Ascending aorta (tissue), 2 donors: Measurements from ENCODE around the gene ARID2. TPM values are rescaled to one million over a fixed set of nuclear protein-coding genes. Genes with fewer than 3 reads are reported as not detected.

ENCODE experiments used
- DNase-seq, 2 donors: peaks; one replicate each; pipeline ENCODE4 v3.0.0-alpha.2; 2019; ENCODE audit warnings: low spot score in 2 of 2
- H3K27ac ChIP-seq, 2 donors: fragments of 200-600 bp; sonication (generic); one replicate each; pipeline ENCODE4 v1.5.1; 2016 to 2017; ENCODE audit warnings: mild to moderate bottlenecking in 1 of 2
- H3K27me3 ChIP-seq: fragments of 200-600 bp; sonication (generic); one replicate; pipeline ENCODE4 v1.5.1; 2017
- H3K36me3 ChIP-seq, 2 donors: fragments of 200-600 bp; sonication (generic); one replicate each; pipeline ENCODE4 v1.5.1; 2016
- H3K4me1 ChIP-seq, 2 donors: fragments of 200-600 bp; sonication (generic); one replicate each; pipeline ENCODE4 v1.5.1; 2016 to 2017; ENCODE audit warnings: mild to moderate bottlenecking in 1 of 2
- H3K4me3 ChIP-seq, 2 donors: fragments of 200-600 bp; sonication (generic); one replicate each; pipeline ENCODE4 v1.5.1; 2016 to 2017; ENCODE audit warnings: mild to moderate bottlenecking in 1 of 2
- H3K9me3 ChIP-seq, 2 donors: fragments of 200-600 bp; sonication (generic); one replicate each; pipeline ENCODE4 v1.5.1; 2016
- intact Hi-C: fragments of 100-400 bp; cut with DNase I; formaldehyde crosslinking; loops from one replicate; pipeline ENCODE4 v1.15.1; 2023
- total RNA-seq: library from RNA; depleted of rRNA; stranded (reverse); fragments of >200 nt; gene quantifications from one replicate; pipeline ENCODE4 v1.1.0, GENCODE V29; 2016
- TF ChIP-seq, protein P1 (sequence below), 3 experiments: fragments of 200-600 bp in 2 of 3; fragments of 450-650 bp in 1 of 3; sonication (generic) in 2 of 3; IDR thresholded peaks; one replicate each; pipeline ENCODE4 v1.5.1; 2016 to 2019; ENCODE audit warnings: antibody characterized with exemption in 3 of 3, mild to moderate bottlenecking in 1 of 3, moderate library complexity in 1 of 3

The ARID2 gene
- total RNA-seq, 1 donor from 2014 or later: 18.4 TPM

- intact Hi-C loops: no loop called here
- no peaks in the 10 kb centered on the region for H3K9me3 ChIP-seq
- TF ChIP-seq, protein P1, sequence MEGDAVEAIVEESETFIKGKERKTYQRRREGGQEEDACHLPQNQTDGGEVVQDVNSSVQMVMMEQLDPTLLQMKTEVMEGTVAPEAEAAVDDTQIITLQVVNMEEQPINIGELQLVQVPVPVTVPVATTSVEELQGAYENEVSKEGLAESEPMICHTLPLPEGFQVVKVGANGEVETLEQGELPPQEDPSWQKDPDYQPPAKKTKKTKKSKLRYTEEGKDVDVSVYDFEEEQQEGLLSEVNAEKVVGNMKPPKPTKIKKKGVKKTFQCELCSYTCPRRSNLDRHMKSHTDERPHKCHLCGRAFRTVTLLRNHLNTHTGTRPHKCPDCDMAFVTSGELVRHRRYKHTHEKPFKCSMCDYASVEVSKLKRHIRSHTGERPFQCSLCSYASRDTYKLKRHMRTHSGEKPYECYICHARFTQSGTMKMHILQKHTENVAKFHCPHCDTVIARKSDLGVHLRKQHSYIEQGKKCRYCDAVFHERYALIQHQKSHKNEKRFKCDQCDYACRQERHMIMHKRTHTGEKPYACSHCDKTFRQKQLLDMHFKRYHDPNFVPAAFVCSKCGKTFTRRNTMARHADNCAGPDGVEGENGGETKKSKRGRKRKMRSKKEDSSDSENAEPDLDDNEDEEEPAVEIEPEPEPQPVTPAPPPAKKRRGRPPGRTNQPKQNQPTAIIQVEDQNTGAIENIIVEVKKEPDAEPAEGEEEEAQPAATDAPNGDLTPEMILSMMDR (IDR thresholded peaks at IDR 0.05): no peak
- H3K27ac ChIP-seq: no peak overlapping the region
- peaks cover 0 to under 1% of the 10 kb centered on the region in 2 donors for H3K4me1 ChIP-seq
- no peak overlapping the region for H3K4me3 ChIP-seq
- H3K36me3 ChIP-seq: no peaks in the 10 kb centered on the region
- no peaks in the 10 kb centered on the region for H3K27me3 ChIP-seq
- DNase-seq: no peak
Measured at GRCh38 chr12:45781080-45781479, 51.6 kb downstream of the ARID2 start.

GRCh38 chr12:45785315-45785714 lies 55.8 kb downstream of the ARID2 start:
- Histone ChIP-seq H3K9me3 (no peaks in the 10 kb centered on the region), H3K27me3 (no peaks in the 10 kb centered on the region), H3K36me3 (no peaks in the 10 kb centered on the region), H3K4me1 (peaks cover 0 to 5% of the 10 kb centered on the region in 2 donors), H3K27ac (no peak overlapping the region), H3K4me3 (no peak overlapping the region)
- TF ChIP-seq, protein P1 (IDR thresholded peaks at IDR 0.05): no peak
- DNase-seq: no peak
- intact Hi-C loops: no loop called here

- DNase-seq: no peak
- TF ChIP-seq, protein P1 (IDR thresholded peaks at IDR 0.05): no peak
- no peaks in the 10 kb centered on the region for H3K36me3 ChIP-seq
- peaks cover 0 to 8% of the 10 kb centered on the region in 2 donors for H3K4me1 ChIP-seq
- no peak overlapping the region for H3K27ac ChIP-seq
- H3K27me3 ChIP-seq: no peaks in the 10 kb centered on the region
- H3K9me3 ChIP-seq: no peaks in the 10 kb centered on the region
- intact Hi-C loops: no loop called here
- H3K4me3 ChIP-seq: no peak overlapping the region
Measured at GRCh38 chr12:45789025-45789424, 59.5 kb downstream of the ARID2 start.

DNA sequence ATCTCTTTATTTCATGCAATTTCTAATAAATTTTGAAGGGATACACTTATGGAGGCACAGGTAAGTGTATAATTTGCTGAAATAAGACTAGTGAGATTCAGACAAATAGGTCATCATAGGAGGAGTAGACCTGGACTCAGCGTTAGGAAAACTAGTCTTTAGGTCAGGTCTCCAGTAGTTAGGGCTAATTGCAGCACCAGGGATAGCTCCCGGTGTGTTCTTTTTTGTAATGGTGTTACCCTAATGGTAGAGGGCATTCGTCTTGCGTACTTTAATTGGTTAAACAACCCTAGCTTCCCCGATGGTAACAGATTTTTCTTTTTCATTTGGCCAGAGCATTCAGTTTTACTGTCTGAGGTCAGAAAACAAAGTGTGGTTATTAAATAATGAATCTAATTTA lies 64.9 kb downstream of the ARID2 start:
- intact Hi-C loops: no loop called here
- H3K27ac ChIP-seq: no peak overlapping the region

DNA sequence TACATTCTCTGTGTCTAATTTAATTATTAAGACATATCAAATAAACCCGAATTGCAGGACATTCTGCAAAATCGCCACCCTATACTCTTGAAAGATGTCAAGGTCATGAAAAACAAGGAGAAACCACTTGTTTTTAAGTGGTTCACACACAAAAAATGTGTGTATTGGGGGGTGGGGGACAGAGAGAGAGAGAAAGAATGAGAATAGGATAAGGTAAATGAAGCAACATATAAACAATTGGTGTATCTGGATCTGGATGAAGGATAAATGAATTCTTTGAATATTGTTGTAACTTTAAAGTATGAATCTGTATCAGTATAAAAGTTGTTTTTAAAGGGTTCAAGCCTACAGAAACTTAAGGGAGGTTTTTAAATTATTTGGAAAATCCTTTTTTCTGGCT lies 72.1 kb downstream of the ARID2 start:
- DNase-seq: no peak
- TF ChIP-seq, protein P1 (IDR thresholded peaks at IDR 0.05): no peak
- intact Hi-C loops: no loop called here

More for the DNA sequence above, 64.9 kb downstream of the ARID2 start:
- H3K36me3 ChIP-seq: no peaks in the 10 kb centered on the region
- no peaks in the 10 kb centered on the region for H3K9me3 ChIP-seq
- DNase-seq: no peak
- no peaks in the 10 kb centered on the region for H3K27me3 ChIP-seq
- TF ChIP-seq, protein P1 (IDR thresholded peaks at IDR 0.05): no peak
- H3K4me1 ChIP-seq: peaks cover 0 to 8% of the 10 kb centered on the region in 2 donors
- H3K4me3 ChIP-seq: no peak overlapping the region

GRCh38 chr12:45803111-45803510 lies 73.6 kb downstream of the ARID2 start:
- Histone ChIP-seq H3K36me3 (no peaks in the 10 kb centered on the region), H3K27ac (no peak overlapping the region), H3K4me3 (no peak overlapping the region), H3K27me3 (no peaks in the 10 kb centered on the region), H3K9me3 (no peaks in the 10 kb centered on the region), H3K4me1 (no peaks in the 10 kb centered on the region)
- TF ChIP-seq, protein P1 (IDR thresholded peaks at IDR 0.05): no peak
- intact Hi-C loops: no loop called here
- DNase-seq: no peak

More for the DNA sequence above, 72.1 kb downstream of the ARID2 start:
- Histone ChIP-seq H3K4me1 (no peaks in the 10 kb centered on the region), H3K27ac (no peak overlapping the region), H3K27me3 (no peaks in the 10 kb centered on the region), H3K9me3 (no peaks in the 10 kb centered on the region), H3K4me3 (no peak overlapping the region), H3K36me3 (no peaks in the 10 kb centered on the region)
